Lung microvascular endothelial cell (primary cell): ENCODE measurements around the gene ADRB2. TPM values are rescaled to one million over a fixed set of nuclear protein-coding genes. Genes with fewer than 3 reads are reported as not detected.
A peak's percentile ranks its signal among the peaks of the same experiment; 100 is the strongest.

Source experiments
- DNase-seq, 2 donors: peaks; one replicate each; pipeline versions ENCODE4 v3.0.0 to v3.0.0-alpha.2; 2010; ENCODE audit warnings: low read depth in 2 of 2
- total RNA-seq: library from RNA; depleted of rRNA; stranded (reverse); fragments of >200 nt; gene quantifications from 2 replicates; pipeline ENCODE4 v1.2.1, GENCODE V29; 2014

ADRB2 gene
- total RNA-seq, 1 donor from 2014 or later: 9.5 TPM

DNA sequence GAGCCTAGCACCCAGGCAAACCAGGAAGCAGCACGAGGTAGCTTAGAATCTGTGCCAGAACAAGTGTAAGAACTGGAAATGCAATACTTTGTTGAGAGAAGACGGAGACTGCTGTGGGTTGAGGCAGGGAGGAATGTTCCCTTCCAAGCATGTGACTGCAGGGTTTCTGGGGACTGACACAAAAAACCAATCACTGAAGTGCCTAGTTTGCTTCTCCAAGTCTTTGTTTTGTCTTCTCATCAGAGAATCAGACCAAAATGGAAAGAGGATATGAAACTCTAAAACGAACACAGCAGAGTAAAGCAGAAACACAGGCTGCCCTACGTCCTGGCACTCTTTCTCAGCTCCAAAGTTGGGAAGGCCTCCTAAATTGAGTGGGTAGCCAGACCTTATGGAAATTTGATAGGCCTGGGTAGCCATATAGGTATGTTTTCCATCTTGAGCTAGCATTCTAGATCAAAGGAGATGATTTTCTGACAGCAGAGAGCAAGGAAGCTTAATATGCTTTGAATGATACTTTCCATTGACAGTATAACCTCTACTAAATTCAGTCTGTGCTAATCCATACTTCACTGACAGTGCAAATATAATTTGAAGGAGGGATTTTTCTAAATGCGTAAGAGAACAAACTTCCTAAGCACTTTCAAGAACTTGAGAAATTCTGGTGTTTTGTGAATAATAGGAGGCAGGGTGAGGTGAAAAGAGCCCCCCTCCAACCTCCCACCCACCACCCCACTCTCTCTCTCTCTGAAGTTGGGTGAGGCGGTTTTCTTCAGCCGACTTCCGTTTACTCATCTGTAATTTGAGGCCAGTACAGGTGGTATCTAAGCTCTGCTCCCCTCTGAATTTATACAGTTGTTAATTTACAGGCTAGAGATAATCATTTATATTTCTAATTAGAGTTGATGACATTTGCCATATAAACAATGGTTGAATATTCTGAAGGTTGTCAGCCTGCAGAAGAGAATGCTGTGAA is 5.5 kb downstream of the ADRB2 start:
- DNase-seq: no peak

- no peak for DNase-seq
Observed at GRCh38 chr5:148833122-148833521, 6.7 kb downstream of the ADRB2 start.

DNA sequence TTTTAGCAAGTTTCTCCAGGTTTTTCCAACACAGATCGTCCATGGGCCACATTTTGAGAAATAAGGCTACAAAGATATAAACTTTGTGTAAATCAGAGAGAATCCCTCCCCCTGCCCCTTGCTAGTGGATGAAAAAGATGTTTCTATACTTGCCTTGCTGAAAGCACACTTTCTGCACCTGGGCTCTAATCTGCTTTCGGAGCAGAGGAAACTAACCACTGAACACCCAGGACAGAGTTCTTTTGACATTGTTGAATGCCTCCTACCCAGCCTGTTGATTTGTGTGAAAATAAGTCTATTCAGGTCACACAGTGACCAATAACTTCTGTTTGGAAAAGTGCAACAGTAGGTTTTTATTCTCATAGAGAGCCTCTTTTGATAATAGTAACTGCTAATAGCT is 7.5 kb downstream of the ADRB2 start:
- DNase-seq: no peak

- no peak for DNase-seq
Observed at GRCh38 chr5:148834689-148835088, 8.3 kb downstream of the ADRB2 start.

- no peak for DNase-seq
Observed at GRCh38 chr5:148836272-148837250, 10.2 kb downstream of the ADRB2 start.

DNA sequence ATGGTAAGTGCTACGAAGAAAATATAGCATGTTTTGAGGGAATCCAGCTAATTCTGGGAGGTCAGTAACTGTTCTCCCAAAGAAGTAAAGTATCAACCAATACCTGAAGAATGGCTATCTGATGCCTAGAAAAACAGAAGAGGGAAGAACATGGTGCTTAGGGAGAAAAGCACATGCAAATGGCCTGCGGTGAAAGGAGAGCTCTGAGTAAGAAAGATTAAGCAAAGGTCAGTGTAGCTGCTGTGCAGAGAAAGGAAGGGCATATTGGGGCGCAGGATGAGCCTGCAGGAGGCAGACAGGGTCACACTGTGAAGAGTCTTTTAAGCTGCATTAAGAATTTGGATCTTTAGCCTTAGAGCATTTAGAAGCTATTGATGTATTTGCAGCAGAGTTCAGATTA is 11.0 kb downstream of the ADRB2 start:
- DNase-seq: no peak

- DNase-seq: no peak
Observed at GRCh38 chr5:148838357-148838756, 11.9 kb downstream of the ADRB2 start.

GRCh38 chr5:148839960-148840359 is 13.5 kb downstream of the ADRB2 start:
- DNase-seq: no peak

DNA sequence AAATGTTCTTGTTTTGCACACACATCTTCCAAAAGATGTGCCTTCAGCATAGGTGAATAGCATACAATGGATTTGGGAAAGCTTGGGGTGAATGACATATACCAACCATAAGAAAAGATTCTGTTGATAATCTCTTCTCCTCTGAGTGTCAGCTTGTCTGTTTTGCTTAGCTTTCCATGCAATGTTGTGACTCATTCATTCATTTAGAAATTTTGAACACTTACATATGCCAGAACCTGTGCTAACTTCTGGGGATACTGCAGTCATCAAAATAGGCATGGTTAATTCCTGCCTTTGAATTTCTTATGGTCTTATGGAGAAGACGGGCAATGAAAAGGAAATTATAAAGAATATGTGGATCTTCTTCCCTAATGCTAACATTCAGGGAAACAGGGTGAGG is 14.1 kb downstream of the ADRB2 start:
- DNase-seq: no peak

DNA sequence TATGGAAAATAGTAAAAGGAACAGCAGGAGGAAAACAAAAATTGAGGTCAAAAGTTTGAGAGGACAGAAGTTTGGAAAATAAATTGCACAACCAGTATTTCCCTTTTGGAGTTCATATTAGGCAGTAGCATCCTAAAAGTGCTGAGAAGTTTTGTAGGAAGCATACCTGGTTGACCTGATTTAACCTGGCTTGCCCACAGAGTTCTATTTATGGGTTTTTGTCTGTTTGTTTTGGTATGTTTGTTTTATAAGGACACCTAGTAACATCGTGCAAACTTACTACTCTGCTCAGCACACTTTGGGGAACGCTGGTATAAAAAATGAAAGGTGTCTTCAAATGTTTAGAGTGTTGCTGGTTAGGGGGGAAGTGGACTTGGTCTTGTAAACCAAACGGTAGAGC is 15.1 kb downstream of the ADRB2 start:
- DNase-seq: no peak

DNA sequence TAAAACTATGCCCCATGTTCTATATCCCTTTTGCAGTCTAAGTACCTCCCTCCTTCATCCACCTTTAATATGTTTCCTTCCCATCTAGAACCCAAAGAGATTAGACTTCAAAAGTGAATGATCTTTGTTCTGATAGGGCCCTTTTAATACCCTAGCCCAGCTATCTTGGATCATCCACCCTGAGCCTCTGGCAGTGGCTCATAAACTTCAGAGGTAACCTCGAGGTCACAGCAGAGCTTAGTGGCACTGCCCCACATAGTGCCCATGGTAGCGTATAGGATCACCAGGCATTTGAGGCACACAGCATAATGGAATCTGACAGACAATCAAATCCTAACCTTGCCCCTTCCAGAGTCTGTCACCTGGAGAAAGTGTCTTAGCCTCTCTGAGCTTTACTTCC is 15.8 kb downstream of the ADRB2 start:
- no peak for DNase-seq

- peak in 1 of 2 donors; percentile 78 for DNase-seq
Observed at GRCh38 chr5:148843510-148844318, 17.3 kb downstream of the ADRB2 start.

GRCh38 chr5:148844433-148845280 is 18.2 kb downstream of the ADRB2 start:
- peak in 1 of 2 donors; percentile 57 for DNase-seq

DNA sequence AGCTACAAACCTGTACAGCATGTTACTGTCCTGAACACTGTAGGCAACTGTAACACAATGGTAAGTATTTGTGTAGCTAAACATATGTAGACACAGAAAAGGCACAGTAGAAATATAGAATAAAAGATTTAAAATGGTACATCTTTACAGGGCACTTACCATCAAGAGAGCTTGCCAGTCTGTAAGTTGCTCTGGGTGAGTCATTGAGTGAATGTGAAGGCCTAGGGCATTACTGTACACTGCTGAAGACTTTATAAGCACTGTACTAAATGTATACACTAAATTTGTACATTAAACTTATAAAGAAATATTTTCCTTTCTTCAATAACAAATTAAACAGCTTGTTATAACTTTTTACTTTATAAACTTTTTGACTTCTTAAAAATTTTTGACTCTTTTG is 20.5 kb downstream of the ADRB2 start:
- DNase-seq: no peak

DNA sequence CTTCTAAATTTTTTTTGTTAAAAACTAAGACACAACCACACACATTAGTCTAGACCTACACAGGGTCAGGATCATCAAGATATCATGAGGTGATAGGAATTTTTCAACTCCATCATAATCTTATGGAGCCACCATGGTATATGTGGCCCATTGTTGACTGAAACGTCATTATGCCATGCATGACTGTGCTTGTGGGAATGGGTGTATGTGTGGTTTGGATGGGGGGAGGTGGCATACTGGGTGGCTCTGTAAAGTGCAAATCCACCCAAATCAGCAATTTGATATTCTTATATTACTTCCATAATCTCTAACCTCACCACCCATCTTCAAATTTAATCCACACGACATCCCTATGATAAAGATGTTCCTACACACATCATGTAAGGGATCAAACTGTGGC is 21.0 kb downstream of the ADRB2 start:
- no peak for DNase-seq

- DNase-seq: no peak
Observed at GRCh38 chr5:148848393-148849031, 22.1 kb downstream of the ADRB2 start.

- DNase-seq: no peak
Observed at GRCh38 chr5:148849461-148849860, 23.1 kb downstream of the ADRB2 start.

DNA sequence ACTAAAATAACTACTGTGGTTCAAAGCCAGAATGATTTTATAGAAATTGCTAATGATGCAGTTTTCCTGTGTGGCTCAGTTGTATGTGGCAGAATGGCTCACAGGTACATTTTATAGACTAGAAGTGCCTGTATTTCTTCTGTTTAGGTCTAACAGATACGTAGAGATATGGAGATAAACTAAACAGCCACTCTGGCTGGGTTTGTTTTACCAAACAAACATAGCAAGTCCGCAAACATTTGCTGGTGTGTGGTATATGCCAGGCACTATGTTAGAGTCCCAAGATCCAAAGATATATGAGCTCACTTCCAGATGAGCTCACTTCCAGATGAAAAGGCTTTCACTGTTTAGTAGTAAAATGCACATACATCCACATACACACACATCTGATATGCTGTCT is 24.4 kb downstream of the ADRB2 start:
- DNase-seq: no peak

DNA sequence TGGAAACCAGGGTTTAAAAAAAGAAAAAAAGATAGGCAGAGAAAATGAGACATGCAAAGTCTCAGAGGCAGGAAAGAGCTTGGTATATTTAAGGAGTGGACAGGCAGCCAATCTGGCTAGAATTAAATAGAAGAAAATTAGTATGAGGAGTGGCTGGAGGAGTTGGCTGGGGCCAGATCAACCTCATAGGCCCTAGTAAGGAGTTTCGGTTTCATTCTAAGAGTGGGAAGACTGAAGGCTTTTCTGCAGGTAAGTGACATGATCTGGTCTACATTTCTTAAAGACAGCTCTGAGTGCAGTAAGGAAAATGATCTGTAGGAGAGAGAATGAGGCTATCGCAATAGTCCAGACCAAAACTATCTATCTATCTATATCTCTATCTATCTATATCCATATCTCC is 27.5 kb downstream of the ADRB2 start:
- DNase-seq: no peak
